PC-3 (cell line): ENCODE results near the gene MICU1.

Source experiments
- EZH2 ChIP-seq: fragments of 300-600 bp; sonication (generic); IDR thresholded peaks from one replicate; pipeline ENCODE4 v1.6.1; 2017; ENCODE audit warnings: antibody characterized with exemption, mild to moderate bottlenecking, low read length; ENCODE audit not compliant: unreplicated experiment
- TF ChIP-seq, protein P1 (sequence below): fragments of 300-600 bp; sonication (generic); conservative IDR thresholded peaks from 2 replicates; pipeline ENCODE4 v1.5.1; 2017; ENCODE audit warnings: antibody characterized with exemption, low read depth, mild to moderate bottlenecking, low read length

DNA sequence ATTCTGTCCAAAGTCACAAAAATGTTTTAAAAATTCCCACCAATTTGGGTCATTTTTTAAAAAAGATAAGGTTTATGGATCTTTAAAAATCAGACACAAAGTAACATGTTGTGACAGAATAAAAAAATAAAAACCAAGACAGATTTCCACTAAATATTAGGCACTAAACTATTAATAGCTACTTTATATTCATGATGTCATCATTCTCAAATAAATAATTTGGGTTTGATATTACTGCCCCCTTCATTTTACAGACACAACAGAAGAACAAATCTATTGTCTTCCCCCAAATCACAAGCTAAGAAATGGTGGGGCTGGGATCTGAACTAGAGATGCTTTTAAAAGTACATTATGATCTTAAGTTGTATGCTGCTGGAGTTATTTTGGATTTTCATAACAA, 119.4 kb downstream of the MICU1 start:
- TF ChIP-seq, protein P1, sequence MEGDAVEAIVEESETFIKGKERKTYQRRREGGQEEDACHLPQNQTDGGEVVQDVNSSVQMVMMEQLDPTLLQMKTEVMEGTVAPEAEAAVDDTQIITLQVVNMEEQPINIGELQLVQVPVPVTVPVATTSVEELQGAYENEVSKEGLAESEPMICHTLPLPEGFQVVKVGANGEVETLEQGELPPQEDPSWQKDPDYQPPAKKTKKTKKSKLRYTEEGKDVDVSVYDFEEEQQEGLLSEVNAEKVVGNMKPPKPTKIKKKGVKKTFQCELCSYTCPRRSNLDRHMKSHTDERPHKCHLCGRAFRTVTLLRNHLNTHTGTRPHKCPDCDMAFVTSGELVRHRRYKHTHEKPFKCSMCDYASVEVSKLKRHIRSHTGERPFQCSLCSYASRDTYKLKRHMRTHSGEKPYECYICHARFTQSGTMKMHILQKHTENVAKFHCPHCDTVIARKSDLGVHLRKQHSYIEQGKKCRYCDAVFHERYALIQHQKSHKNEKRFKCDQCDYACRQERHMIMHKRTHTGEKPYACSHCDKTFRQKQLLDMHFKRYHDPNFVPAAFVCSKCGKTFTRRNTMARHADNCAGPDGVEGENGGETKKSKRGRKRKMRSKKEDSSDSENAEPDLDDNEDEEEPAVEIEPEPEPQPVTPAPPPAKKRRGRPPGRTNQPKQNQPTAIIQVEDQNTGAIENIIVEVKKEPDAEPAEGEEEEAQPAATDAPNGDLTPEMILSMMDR = no peak
- TF ChIP-seq EZH2 = no peak
